Lung (tissue), 12 donors: ENCODE data around the gene CEACAM7. TPM values are rescaled to one million over a fixed set of nuclear protein-coding genes. Genes with fewer than 3 reads are reported as not detected.

Experiments used
- ATAC-seq: fragments of 200-7000 bp; cut with Tn5 transposase; one replicate; pipeline ENCODE4 v1.9.1; 2020; ENCODE audit warnings: moderate number of reproducible peaks; ENCODE audit not compliant: insufficient read depth, low FRiP score
- DNase-seq, 3 donors: peaks; one replicate each; pipeline ENCODE4 v3.0.0-alpha.2; 2013 to 2017
- H3K27ac ChIP-seq, 2 donors: one replicate each; pipeline ENCODE4 v1.5.1; 2013; ENCODE audit warnings: mild to moderate bottlenecking in 2 of 2, moderate library complexity in 2 of 2, control low read depth in 1 of 2, inconsistent platforms in 1 of 2, low read depth in 1 of 2, low read length in 1 of 2
- H3K27me3 ChIP-seq, 3 donors: one replicate each; pipeline ENCODE4 v1.5.1; 2013; ENCODE audit warnings: low read length in 2 of 3; ENCODE audit not compliant: control insufficient read depth in 3 of 3, insufficient read depth in 3 of 3
- H3K36me3 ChIP-seq, 4 donors: one replicate each; pipeline ENCODE4 v1.5.1; 2013; ENCODE audit warnings: low read length in 4 of 4, mild to moderate bottlenecking in 1 of 4, moderate library complexity in 1 of 4; ENCODE audit not compliant: control insufficient read depth in 4 of 4, insufficient read depth in 4 of 4
- H3K4me1 ChIP-seq, 5 donors: one replicate each; pipeline ENCODE4 v1.5.1; 2013; ENCODE audit warnings: low read length in 5 of 5, mild to moderate bottlenecking in 2 of 5, moderate library complexity in 1 of 5; ENCODE audit not compliant: control insufficient read depth in 5 of 5, insufficient read depth in 5 of 5
- H3K4me3 ChIP-seq: one replicate; pipeline ENCODE4 v1.5.1; 2013; ENCODE audit warnings: mild to moderate bottlenecking, control low read depth, moderate library complexity
- H3K9ac ChIP-seq, 2 donors: one replicate each; pipeline ENCODE4 v1.5.1; 2013; ENCODE audit warnings: low read length in 2 of 2, control low read depth in 1 of 2; ENCODE audit not compliant: insufficient read depth in 1 of 2
- H3K9me3 ChIP-seq, 4 donors: one replicate each; pipeline ENCODE4 v1.5.1; 2013; ENCODE audit warnings: low read length in 3 of 4, mild to moderate bottlenecking in 1 of 4, moderate library complexity in 1 of 4; ENCODE audit not compliant: control insufficient read depth in 4 of 4, insufficient read depth in 3 of 4
- WGBS, 2 donors: extraction: QIAGEN DNeasy Blood & Tissue Kit; methylation state at CpG; one replicate each; pipeline ENCODE4 v1.1.7; 2013; 5-methylcytosine and 5-hydroxymethylcytosine counted together
- polyA plus RNA-seq, 2 donors: library from polyadenylated mRNA; stranded (reverse); fragments of 200-250 nt; gene quantifications; one replicate each; pipeline ENCODE4 v1.2.1, GENCODE V29; 2013
- total RNA-seq, 2 donors: library from RNA; depleted of rRNA in 1 of 2; stranded (reverse); fragments of >200 nt in 1 of 2; gene quantifications; one replicate each; pipeline ENCODE4 v1.2.1, GENCODE V29; 2014 to 2021
- TF ChIP-seq, protein P1 (sequence below): IDR thresholded peaks from 2 replicates; pipeline ENCODE4 v1.5.1; 2012; ENCODE audit warnings: mild to moderate bottlenecking; ENCODE audit errors: control extremely low read depth, extremely low read depth
- donor health status: control.
- donor health status: control.
- donor health status: Bipolar disorder and iron deficiency.
- donor health status: healthy.
- donor health status: DM: yes; HTN: yes; CAD: no.

Gene CEACAM7
- total and polyA plus RNA-seq, 4 donors: 0.11 to 0.41 (median 0.26) TPM

GRCh38 chr19:41690801-41691065, 2.7 kb upstream of the CEACAM7 start:
- no peak overlapping the region for H3K4me3 ChIP-seq
- no peak overlapping the region for H3K27ac ChIP-seq
- 71 to 75% methylated on average over 3 of the region's 3 CpGs for WGBS, 2 donors
- H3K27me3 ChIP-seq: no peaks in the 10 kb centered on the region
- TF ChIP-seq, protein P1, sequence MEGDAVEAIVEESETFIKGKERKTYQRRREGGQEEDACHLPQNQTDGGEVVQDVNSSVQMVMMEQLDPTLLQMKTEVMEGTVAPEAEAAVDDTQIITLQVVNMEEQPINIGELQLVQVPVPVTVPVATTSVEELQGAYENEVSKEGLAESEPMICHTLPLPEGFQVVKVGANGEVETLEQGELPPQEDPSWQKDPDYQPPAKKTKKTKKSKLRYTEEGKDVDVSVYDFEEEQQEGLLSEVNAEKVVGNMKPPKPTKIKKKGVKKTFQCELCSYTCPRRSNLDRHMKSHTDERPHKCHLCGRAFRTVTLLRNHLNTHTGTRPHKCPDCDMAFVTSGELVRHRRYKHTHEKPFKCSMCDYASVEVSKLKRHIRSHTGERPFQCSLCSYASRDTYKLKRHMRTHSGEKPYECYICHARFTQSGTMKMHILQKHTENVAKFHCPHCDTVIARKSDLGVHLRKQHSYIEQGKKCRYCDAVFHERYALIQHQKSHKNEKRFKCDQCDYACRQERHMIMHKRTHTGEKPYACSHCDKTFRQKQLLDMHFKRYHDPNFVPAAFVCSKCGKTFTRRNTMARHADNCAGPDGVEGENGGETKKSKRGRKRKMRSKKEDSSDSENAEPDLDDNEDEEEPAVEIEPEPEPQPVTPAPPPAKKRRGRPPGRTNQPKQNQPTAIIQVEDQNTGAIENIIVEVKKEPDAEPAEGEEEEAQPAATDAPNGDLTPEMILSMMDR: no peak
- peaks cover 0 to 6% (median 0%) of the 10 kb centered on the region in 4 donors for H3K9me3 ChIP-seq
- DNase-seq (no peak), ATAC-seq (no peak)
- H3K36me3 ChIP-seq: no peaks in the 10 kb centered on the region
- H3K9ac ChIP-seq: no peak overlapping the region
- H3K4me1 ChIP-seq: no peaks in the 10 kb centered on the region

- 76 to 81% methylated on average over 4 of the region's 4 CpGs for WGBS, 2 donors
- no peaks in the 10 kb centered on the region for H3K4me1 ChIP-seq
- H3K9me3 ChIP-seq: peaks cover 0 to 4% (median 0%) of the 10 kb centered on the region in 4 donors
- no peak overlapping the region for H3K27ac ChIP-seq
- H3K36me3 ChIP-seq: no peaks in the 10 kb centered on the region
- DNase-seq: no peak
- no peak for ATAC-seq
- H3K27me3 ChIP-seq: no peaks in the 10 kb centered on the region
- no peak overlapping the region for H3K9ac ChIP-seq
- TF ChIP-seq, protein P1: no peak
- no peak overlapping the region for H3K4me3 ChIP-seq
Measured at GRCh38 chr19:41689993-41690800, 2.1 kb upstream of the CEACAM7 start.

- no peak overlapping the region for H3K9ac ChIP-seq
- peaks cover 0 to 3% (median 0%) of the 10 kb centered on the region in 3 donors for H3K27me3 ChIP-seq
- DNase-seq (no peak), ATAC-seq (no peak)
- no peak overlapping the region for H3K27ac ChIP-seq
- TF ChIP-seq, protein P1: no peak
- H3K4me3 ChIP-seq: no peak overlapping the region
- H3K36me3 ChIP-seq: no peaks in the 10 kb centered on the region
- 51 to 60% methylated on average over 4 of the region's 4 CpGs for WGBS, 2 donors
- no peaks in the 10 kb centered on the region for H3K4me1 ChIP-seq
- peaks cover 0 to 4% (median 0%) of the 10 kb centered on the region in 4 donors for H3K9me3 ChIP-seq
Measured at GRCh38 chr19:41688687-41689086, 617 bp upstream of the CEACAM7 start.
